Mucosa of descending colon (tissue), 3 donors: ENCODE results near the gene RASD1. TPM values are rescaled to one million over a fixed set of nuclear protein-coding genes. Genes with fewer than 3 reads are reported as not detected.
A peak's percentile ranks its signal among the peaks of the same experiment; 100 is the strongest.

Experiments
- ATAC-seq: fragments of 200-7000 bp; cut with Tn5 transposase; one replicate; pipeline ENCODE4 v1.9.1; 2020; ENCODE audit warnings: mild to moderate bottlenecking, moderate library complexity
- DNase-seq, 3 donors: peaks; one replicate each; pipeline ENCODE4 v3.0.0-alpha.2; 2020
- H3K36me3 ChIP-seq: fragments of 200-600 bp; one replicate; pipeline ENCODE4 v1.8.0; 2021; ENCODE audit warnings: low read depth, mild to moderate bottlenecking
- H3K4me1 ChIP-seq: fragments of 200-600 bp; one replicate; pipeline ENCODE4 v1.8.0; 2021; ENCODE audit warnings: low read depth, mild to moderate bottlenecking
- H3K4me3 ChIP-seq: fragments of 200-600 bp; one replicate; pipeline ENCODE4 v1.8.0; 2021; ENCODE audit warnings: mild to moderate bottlenecking
- H3K9me3 ChIP-seq: fragments of 200-600 bp; one replicate; pipeline ENCODE4 v1.8.0; 2021; ENCODE audit warnings: mild to moderate bottlenecking
- CTCF ChIP-seq: fragments of 200-600 bp; IDR thresholded peaks from one replicate; pipeline ENCODE4 v1.8.0; 2022; ENCODE audit warnings: antibody characterized with exemption, mild to moderate bottlenecking
- intact Hi-C, 2 donors: fragments of 100-400 bp; cut with DNase I in 1 of 2; cut with micrococcal nuclease in 1 of 2; formaldehyde crosslinking; loops; one replicate each; pipeline versions ENCODE4 v1.11.0 to v1.11.1; 2022; cut with DNase I, micrococcal nuclease
- total RNA-seq, 3 donors: library from RNA; stranded (reverse); fragmentation: NEBNext Ultra II Directional in 2 of 3; extraction: Animal tissue kit (Norgen Biotek cat#: 25700) in 2 of 3; gene quantifications; one replicate each; pipeline versions ENCODE4 v1.2.1 to v1.2.4, GENCODE V29; 2021 to 2023
- donor health status: DM: no; HTN: no; CAD: no; lungs with moderate emphysema.
- donor health status: DM: no; HTN: no; CAD: no.
- donor health status: DM: no; HTN: yes; CAD: no.

The RASD1 gene
- total RNA-seq, 3 donors from 2014 or later, result 10.8 to 27.8 (median 19.2) TPM

- ATAC-seq, result no peak
- no peaks in the 10 kb centered on the region for H3K9me3 ChIP-seq
- DNase-seq, result no peak
- no peak for TF ChIP-seq CTCF
- peaks cover 4% of the 10 kb centered on the region for H3K36me3 ChIP-seq
- intact Hi-C loops, result no loop called here
- H3K4me3 ChIP-seq, result no peak overlapping the region
- peaks cover 29% of the 10 kb centered on the region for H3K4me1 ChIP-seq
Observed at GRCh38 chr17:17541640-17542001, 45.4 kb upstream of the RASD1 start.

GRCh38 chr17:17540935-17541639, 44.9 kb upstream of the RASD1 start:
- no peak for TF ChIP-seq CTCF
- no peak for ATAC-seq

GRCh38 chr17:17540278-17540906, 44.2 kb upstream of the RASD1 start:
- intact Hi-C loops, result no loop called here
- H3K4me1 ChIP-seq, result peaks cover 29% of the 10 kb centered on the region
- H3K4me3 ChIP-seq, result no peak overlapping the region
- ATAC-seq (no peak), DNase-seq (no peak)
- TF ChIP-seq CTCF, result no peak
- H3K36me3 ChIP-seq, result peaks cover 4% of the 10 kb centered on the region
- no peaks in the 10 kb centered on the region for H3K9me3 ChIP-seq

More at GRCh38 chr17:17540935-17541639, 44.9 kb upstream of the RASD1 start:
- peaks cover 29% of the 10 kb centered on the region for H3K4me1 ChIP-seq
- H3K9me3 ChIP-seq, result no peaks in the 10 kb centered on the region
- intact Hi-C loops, result no loop called here
- peaks cover 4% of the 10 kb centered on the region for H3K36me3 ChIP-seq
- H3K4me3 ChIP-seq, result no peak overlapping the region
- DNase-seq, result no peak

- no peak for TF ChIP-seq CTCF
- H3K9me3 ChIP-seq, result no peaks in the 10 kb centered on the region
- ATAC-seq (peak; percentile 36), DNase-seq (peak in 2 of 3 donors; percentile 37 to 58)
- H3K4me3 ChIP-seq, result no peak overlapping the region
- H3K4me1 ChIP-seq, result peaks cover 29% of the 10 kb centered on the region
- peaks cover 4% of the 10 kb centered on the region for H3K36me3 ChIP-seq
- intact Hi-C loops, result no loop called here
Observed at GRCh38 chr17:17539591-17539990, 43.4 kb upstream of the RASD1 start.

GRCh38 chr17:17538417-17539391, 42.5 kb upstream of the RASD1 start:
- intact Hi-C loops, result no loop called here
- Histone ChIP-seq H3K4me1 (peaks cover 29% of the 10 kb centered on the region), H3K4me3 (no peak overlapping the region), H3K36me3 (peaks cover 4% of the 10 kb centered on the region), H3K9me3 (no peaks in the 10 kb centered on the region)
- ATAC-seq, result peak; percentile 82
- no peak for TF ChIP-seq CTCF
- peak in 2 of 3 donors; percentile 52 to 82 for DNase-seq
